NCI-H446 (cell line): ENCODE measurements around the gene SMIM12.

Source experiments
- DNase-seq, 2 experiments: peaks; one replicate each; lab custom pipeline; 2025; lab: John Stamatoyannopoulos, UW

SMIM12 gene

GRCh38 chr1:34859446-34860200, at the start of gene SMIM12:
SMIM12 (minus strand) TSS chr1:34859749; CDS start chr1:34855977, 3,772 bp downstream.
- DNase-seq = peak; percentile 82 to 94

- no peak for DNase-seq
Measured at GRCh38 chr1:34908369-34908768, 48.8 kb upstream of the SMIM12 start.

DNA sequence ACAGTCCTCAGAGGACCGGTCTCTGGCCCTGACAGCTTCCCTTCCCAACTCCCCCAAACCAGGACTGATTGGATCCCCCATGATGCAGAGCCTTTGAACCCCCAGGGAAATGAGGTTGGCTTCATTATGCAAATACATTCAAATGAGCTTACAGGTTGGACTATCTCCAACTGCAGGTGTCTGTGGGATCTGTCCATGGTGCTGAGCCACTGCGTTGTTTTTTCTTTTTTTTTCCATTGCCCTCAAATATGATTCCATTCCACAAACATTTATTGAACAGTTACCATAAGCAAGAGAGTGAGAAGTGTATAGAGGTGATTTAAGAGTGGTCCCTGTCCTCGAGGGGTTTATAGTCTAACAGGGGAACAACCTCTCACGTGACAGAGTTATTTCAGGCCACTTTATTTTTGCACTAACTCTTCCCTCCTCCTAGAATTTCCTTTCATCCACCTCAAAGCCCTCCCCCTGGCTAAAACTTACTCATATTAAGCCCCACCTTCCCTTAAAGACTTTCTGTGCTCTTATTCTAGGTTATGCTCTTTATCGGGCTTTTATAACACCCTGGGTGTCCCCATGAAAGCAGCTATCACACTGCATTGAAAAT, 48.0 kb upstream of the SMIM12 start:
- no peak for DNase-seq

DNA sequence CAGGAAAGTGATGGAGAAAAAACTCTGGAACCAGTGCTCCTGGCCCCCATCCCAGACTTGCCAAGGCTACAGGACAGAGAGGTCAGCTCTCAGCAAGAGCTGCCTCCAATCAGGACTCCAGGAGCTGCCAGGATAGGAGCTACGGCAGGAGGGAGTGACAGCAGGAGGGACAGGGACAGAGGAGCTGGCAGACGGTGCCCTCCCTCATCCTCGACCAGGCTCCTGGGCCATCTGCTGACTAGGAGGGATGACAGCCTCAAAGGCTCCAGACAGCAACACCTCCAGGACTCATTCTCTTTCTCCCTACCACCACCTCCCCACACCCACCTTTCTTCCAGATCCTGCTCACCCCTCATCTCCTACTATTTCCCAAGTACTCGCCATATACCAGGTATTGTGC, 47.2 kb upstream of the SMIM12 start:
- no peak for DNase-seq

DNA sequence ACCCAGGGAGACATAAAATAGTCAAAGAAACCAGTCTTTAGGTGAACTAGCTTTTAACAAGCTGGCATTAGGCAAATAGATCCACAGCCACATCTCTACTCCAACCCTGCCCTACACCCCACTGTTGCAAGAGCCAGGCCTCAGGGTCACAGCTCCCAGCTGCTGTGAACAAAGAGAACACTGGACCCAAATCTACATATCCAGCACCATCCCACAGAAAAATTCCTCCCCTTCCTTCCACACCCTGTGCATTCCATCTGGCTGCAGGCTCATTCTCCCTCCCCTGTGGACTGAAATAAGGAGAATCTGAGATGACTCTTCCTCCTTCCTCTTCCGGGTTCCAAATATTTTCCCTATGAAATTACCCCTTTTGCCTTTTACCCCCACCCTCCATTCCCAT, 46.7 kb upstream of the SMIM12 start:
- no peak for DNase-seq

DNA sequence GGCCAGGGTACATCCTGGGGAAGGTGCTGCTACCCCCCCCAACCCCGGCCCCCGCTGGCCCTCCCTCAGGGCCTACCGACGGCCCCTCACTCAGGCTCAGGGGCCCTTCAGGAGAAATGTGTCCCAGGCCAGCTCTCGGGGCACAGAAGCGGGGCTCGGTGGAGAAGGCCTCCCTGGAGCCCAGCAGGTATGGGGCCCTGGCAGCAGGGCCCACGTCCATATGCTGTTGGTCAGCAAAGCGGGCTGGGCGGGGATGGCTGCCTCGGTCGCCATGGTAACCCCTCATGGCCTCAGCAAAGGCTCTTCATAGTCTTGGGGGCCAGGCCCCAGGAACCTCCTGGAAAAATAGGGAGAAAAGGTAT, 45.5 kb upstream of the SMIM12 start:
- no peak for DNase-seq

DNA sequence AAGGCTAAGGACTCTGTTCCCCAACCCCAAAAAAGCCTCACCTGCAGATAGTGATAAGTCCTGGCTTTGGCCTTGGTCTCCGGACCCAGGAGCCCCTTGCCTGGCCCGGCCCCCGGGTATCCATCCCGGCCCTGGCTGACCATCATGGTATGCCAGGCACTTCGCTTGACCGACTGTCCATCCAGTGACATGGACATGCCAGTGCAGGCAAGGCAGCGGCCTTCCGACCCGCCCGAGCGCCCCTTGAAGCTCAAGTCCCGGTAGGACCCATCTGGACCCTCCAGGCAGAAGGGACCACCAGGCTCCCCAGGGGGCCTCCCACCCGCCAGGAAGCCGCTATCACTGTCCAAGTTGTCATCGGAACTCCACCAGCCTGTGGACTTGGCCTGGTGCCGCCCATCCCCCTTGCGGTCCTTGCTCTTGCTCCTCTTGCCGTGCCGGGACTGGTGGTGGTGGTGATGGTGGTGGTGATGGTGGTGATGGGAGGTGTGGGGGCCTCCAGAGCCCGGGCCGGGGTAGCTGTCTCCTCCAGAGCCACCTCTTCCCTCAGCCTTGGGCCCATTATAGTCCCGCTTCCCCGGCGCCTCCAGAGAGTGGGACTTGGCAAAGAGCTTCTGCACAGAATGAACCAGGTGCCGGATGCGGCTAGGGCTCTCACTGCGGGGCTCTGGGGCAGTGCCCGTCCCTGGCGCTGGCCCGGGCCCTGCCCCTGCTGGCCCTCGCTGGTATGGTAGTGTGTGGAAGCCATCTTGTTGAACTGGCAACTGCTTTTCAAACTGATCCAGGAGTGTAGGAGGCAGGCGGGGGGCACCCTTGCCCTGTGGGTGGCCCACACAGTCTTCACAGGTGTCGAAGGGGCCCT, 44.9 kb upstream of the SMIM12 start:
- DNase-seq = no peak

- no peak for DNase-seq
Measured at GRCh38 chr1:34901919-34902318, 42.4 kb upstream of the SMIM12 start.

DNA sequence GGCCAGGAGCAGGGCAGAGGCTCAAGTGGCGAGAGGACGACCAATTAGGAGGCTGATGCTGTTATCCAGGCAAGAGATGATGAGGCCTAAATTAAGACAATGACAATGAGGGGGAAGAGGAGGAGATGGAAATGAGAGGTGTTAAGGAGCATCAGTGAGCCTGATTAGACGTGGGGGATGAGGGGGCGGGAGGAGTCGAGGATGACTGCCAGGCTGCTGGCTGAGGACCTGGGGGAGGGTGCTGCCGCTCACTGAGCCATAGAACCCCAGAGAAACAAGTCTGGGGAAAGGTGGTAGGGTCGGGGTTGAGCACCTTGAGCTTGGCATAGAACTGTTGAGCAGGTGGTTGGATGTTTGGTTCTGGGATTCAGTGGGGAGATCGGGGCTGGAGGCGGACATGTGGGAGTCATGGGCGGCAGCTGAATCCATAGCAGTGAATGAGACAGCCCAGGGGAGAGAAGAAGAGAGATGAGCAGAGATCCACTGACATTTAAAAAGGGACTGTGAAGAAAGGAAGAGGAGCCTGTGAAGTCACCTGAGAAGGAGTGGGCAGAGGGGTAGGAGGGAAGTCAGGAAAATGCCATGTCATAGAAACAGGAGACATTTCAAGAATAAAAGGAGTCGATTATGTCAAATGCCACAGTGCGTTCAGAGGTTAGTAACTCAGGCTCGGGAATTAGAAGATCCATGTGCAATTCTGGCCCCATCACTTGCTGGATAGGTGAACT, 41.4 kb upstream of the SMIM12 start:
- DNase-seq = no peak

DNA sequence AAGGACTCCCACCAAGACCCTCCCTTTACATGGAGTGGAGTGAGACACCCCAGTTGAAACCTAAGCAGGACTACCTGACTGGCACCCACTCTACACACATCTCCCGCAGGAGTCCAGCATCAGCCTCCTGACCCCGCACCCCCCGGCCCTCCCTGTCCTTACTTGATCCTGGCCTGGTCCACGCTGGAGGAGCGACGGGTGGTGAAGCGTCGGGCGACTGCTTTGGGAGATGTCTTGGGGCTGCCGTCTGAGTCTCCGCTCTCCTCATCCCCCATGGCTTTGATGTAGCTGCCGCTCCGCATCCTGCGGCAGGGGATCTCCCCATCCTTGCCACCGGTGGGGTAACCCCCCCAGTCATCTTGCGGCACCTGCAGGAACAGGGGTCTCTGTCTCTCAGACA, 40.4 kb upstream of the SMIM12 start:
- DNase-seq = no peak

- DNase-seq = no peak
Measured at GRCh38 chr1:34899471-34899870, 39.9 kb upstream of the SMIM12 start.

DNA sequence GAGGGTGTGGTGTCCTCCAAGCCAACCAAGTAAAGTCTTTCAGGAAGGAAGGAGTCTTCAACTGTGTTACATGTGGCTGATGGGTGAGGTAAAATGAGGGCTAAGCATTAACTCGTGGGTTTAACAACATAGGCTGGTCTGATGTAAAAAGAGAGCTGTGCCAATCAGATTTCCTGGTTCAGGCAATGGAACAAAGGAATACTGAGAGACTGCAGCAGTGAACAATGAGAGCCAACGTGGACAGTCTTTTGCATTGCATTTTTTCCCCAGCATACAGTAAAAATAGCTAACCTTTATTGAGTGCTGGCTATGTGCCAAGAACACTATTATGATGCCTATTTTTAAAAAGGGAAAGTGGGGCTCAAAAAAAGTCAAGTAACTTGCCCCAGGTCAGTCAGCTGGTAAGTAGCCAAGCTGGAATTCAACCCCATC, 38.8 kb upstream of the SMIM12 start:
- DNase-seq = no peak

DNA sequence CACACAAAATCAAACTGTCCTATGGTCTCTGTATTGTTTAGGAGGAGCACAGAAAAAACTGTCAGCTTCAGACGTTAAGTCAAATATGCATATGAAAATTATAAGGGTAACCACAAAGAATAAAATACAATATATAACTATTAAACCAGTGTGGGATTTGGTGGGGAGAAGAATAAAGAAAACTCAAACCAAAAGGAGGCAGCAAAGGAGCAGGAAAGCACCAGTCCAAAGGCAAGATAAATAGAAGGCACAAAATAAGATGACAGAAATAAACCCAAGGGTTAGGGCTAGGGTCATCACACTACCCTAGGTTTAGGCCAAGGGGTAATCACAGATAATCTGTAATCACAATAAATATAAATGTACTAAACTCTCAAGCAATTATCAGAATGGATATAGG, 37.1 kb upstream of the SMIM12 start:
- DNase-seq = no peak

DNA sequence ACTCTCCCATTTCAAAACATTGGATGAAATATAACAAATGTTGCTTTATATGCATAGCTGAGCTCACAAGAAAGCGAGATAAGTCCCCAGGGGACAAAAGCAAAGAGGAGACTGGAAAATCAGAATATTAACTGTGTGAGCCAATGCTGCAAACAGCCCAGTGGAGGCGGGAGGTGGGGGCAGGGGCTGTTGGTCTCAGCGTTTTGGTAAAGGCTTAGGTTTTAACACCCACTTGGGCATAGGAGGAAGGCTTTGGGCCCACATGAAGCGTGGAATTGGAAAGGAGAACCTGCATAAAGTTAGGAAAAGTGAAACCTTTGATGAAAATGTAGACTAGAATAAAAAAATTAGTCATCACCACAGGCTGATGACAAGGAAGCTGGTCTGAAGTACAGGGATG, 30.2 kb upstream of the SMIM12 start:
- DNase-seq = no peak

DNA sequence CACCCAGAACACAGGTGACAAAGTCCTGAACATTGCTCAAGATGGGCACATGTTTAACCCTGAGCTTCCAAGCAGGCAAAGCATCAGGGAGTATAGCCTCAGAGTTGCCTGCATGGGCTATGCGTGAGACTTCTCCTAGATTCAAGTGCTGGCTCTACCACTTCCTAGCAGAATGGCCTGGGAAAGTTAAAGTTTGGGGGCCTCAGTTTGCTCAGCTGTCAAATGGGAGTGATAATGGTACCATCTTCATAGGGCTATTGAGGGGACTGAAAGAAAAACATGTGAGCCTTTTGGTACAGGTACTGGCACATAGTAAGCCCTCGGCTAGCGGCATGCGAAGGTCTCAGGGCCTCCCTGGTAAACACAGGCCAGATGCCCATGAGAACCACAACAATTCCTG, 28.0 kb upstream of the SMIM12 start:
- DNase-seq = no peak

DNA sequence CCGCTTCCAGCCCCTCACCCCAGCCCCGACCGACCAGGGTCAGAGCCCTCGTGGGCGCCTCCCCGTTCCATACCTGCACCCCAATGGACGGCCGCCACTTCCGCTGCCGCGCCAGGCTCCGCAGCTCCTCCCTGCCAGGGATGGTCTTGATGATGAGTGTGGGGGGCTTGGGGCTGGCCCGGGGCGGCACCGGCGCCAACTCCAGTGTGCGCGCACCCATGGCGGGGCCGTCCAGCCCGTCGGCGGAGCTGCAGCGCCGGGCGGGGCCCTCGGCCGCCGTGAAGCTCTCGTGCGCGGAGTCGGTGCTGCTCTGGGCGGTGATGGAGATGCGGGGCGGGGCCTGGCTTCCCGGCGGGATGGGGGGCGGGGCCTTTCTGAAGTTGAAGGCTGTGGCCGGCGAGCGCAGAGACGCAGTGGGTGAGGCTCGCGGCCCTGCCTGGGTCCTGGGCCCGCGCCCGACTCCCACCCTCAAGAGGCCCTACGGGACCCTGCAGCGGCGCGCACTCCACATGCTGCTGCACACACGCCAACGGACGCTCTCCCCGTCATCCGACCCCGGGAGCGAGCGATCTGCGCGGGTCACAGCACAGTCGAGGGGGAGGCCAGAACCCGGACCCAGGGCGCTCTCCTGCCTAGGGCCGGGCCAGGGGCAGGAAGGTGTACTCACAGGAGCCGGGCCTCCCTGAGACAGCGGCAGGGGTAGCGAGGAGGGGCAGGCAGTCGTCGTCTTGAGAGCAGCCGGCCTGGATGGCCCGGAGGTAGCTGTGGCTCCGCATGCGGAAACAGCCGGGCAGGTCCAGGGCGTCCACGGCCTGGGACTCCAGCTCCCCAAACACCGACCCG, 26.1 kb upstream of the SMIM12 start:
- DNase-seq = no peak

GRCh38 chr1:34884961-34885360, 25.4 kb upstream of the SMIM12 start:
- no peak for DNase-seq

DNA sequence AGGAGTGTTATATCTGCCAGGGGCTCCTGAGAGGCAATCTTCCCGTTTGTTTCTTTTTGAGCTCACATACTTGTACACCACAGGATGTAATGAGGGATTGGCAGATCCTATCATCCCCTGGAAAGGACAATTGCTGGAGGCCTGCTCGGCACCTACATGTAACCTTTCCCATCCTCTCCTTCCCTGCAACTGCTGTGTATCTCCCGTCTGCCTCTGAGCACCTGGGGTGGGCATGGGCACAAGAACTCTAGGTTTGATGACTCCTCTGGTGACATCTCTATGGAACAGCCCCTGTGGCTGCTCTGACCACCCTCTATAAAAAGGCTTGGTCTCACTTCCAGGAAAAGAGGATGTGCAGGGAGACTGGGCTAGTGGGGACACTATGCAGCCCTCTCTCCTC, 25.0 kb upstream of the SMIM12 start:
- no peak for DNase-seq

DNA sequence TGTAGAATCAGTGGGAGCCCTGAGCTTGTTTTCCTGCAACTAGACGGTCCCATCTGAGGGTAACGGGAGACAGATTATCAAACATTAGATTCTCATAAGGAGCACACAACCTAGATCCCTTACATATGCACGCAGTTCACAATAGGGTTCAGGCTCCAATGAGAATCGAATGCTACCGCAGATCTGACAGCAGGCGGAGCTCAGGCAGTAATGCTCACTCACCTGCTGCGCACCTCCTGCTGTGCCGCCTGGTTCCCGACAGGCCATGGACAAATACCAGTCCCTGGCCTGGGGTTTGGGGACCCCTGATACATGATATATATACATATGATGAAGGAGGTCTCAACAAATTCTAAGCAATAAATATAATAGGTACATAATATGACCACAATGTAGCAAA, 19.7 kb upstream of the SMIM12 start:
- no peak for DNase-seq

- no peak for DNase-seq
Measured at GRCh38 chr1:34876406-34876805, 16.9 kb upstream of the SMIM12 start.

- no peak for DNase-seq
Measured at GRCh38 chr1:34874296-34874952, 14.9 kb upstream of the SMIM12 start.
